CD4-positive, alpha-beta T cell treated with Interleukin-17A for 1 hour (primary cell): Measurements from ENCODE around the gene SYAP1.
"Not testable (repeated sequence)": the region's sequence is repeated elsewhere in the genome, so short reads cannot be mapped to it uniquely, and the experiment has no call there.

ENCODE experiments used
- DNase-seq: peaks from one replicate; pipeline ENCODE4 v3.0.0-alpha.2; 2020

The SYAP1 gene

GRCh38 chrX:16719334-16720084 is at the start of gene SYAP1:
SYAP1 (plus strand) TSS chrX:16719612; CDS start chrX:16719725, 113 bp downstream.
- DNase-seq = peak; percentile 93

- peak; percentile 32 for DNase-seq
These were observed 48.4 kb upstream of the SYAP1 start for GRCh38 chrX:16671005-16671404.

GRCh38 chrX:16678689-16679088 is 40.7 kb upstream of the SYAP1 start:
- DNase-seq = no peak

- DNase-seq = no peak
These were observed 36.3 kb upstream of the SYAP1 start for GRCh38 chrX:16683007-16683664.

- no peak for DNase-seq
These were observed 31.9 kb upstream of the SYAP1 start for GRCh38 chrX:16687514-16687913.

- DNase-seq = peak; percentile 59
These were observed 24.2 kb upstream of the SYAP1 start for GRCh38 chrX:16695079-16695676.

- no peak for DNase-seq
These were observed 22.5 kb upstream of the SYAP1 start for GRCh38 chrX:16696956-16697355.

GRCh38 chrX:16699389-16699788 is 20.0 kb upstream of the SYAP1 start:
- DNase-seq = no peak

- no peak for DNase-seq
These were observed 18.7 kb upstream of the SYAP1 start for GRCh38 chrX:16700734-16701133.

- no peak for DNase-seq
These were observed 16.5 kb upstream of the SYAP1 start for GRCh38 chrX:16702700-16703599.

- DNase-seq = no peak
These were observed 14.0 kb upstream of the SYAP1 start for GRCh38 chrX:16705370-16705769.

- DNase-seq = no peak
These were observed 11.4 kb upstream of the SYAP1 start for GRCh38 chrX:16708016-16708415.

- no peak for DNase-seq
These were observed 8.1 kb upstream of the SYAP1 start for GRCh38 chrX:16711219-16711811.

- no peak for DNase-seq
These were observed 7.4 kb upstream of the SYAP1 start for GRCh38 chrX:16711893-16712547.

- DNase-seq = peak; percentile 36
These were observed 6.8 kb upstream of the SYAP1 start, which contains the start of gene CTPS2 for GRCh38 chrX:16712548-16713155. CTPS2 (minus strand) TSS chrX:16712669; CDS start chrX:16702902, 9,767 bp downstream.

GRCh38 chrX:16714504-16714903 is 4.9 kb upstream of the SYAP1 start:
- DNase-seq = no peak

GRCh38 chrX:16715638-16716037 is 3.8 kb upstream of the SYAP1 start:
- not testable (repeated sequence) for DNase-seq

- not testable (repeated sequence) for DNase-seq
These were observed 3.0 kb upstream of the SYAP1 start for GRCh38 chrX:16716451-16716850.

GRCh38 chrX:16718824-16719333 is 533 bp upstream of the SYAP1 start:
- no peak for DNase-seq

- DNase-seq = no peak
These were observed 3.1 kb downstream of the SYAP1 start for GRCh38 chrX:16722481-16722880.

GRCh38 chrX:16725072-16725471 is 5.7 kb downstream of the SYAP1 start:
- no peak for DNase-seq
